ENCODE results near the gene LPXN. TPM values are rescaled to one million over a fixed set of nuclear protein-coding genes. Genes with fewer than 3 reads are reported as not detected.
"Not testable (repeated sequence)": the region's sequence is repeated elsewhere in the genome, so short reads cannot be mapped to it uniquely, and the experiment has no call there.

The LPXN gene
- total RNA-seq, 4 donors from 2014 or later, result 10.0 to 18.7 (median 16.0) TPM

GRCh38 chr11:58574881-58575280 is 775 bp downstream of the LPXN start:
- in situ Hi-C loops (cut with MboI; ENCODE audit: low pct_ligation_motif_present in 1 of 4, low pct_unique_long_range_greater_than_20kb in 1 of 4, low sequenced_read_pairs in 3 of 4), result loop anchor here in 1 of 4 donors (10.0 kb wide), 1 partner anchor 570 kb away; the partner anchor contains the start of gene FAM111A
- Histone ChIP-seq H3K27ac (peak overlapping the region; percentile 100), H3K4me1 (peaks cover 7 to 50% (median 26%) of the 10 kb centered on the region in 4 donors)

GRCh38 chr11:58573451-58574104 is 2.1 kb downstream of the LPXN start:
- intact Hi-C loops (cut with DNase I; ENCODE audit: low total_unique reads), result no loop called here
- peak overlapping the region in 1 of 4 donors; percentile 7 for H3K4me3 ChIP-seq
- H3K4me1 ChIP-seq, result peaks cover 7 to 50% (median 26%) of the 10 kb centered on the region in 4 donors

More at GRCh38 chr11:58574881-58575280, 775 bp downstream of the LPXN start:
- TF ChIP-seq CTCF (IDR thresholded peaks at IDR 0.05), result no peak
- no peak for TF ChIP-seq EP300 (IDR thresholded peaks at IDR 0.05; ENCODE audit: low read depth)
- no peak for TF ChIP-seq POLR2AphosphoS5 (IDR thresholded peaks at IDR 0.05)
- no peak for TF ChIP-seq POLR2A (IDR thresholded peaks at IDR 0.05)
- no peak for DNase-seq
- peaks cover 0 to 8% (median under 1%) of the 10 kb centered on the region in 4 donors for H3K36me3 ChIP-seq
- no peaks in the 10 kb centered on the region for H3K9me3 ChIP-seq
- H3K4me3 ChIP-seq, result peak overlapping the region in 3 of 4 donors; percentile 6 to 28 (median 8)
- no peaks in the 10 kb centered on the region for H3K27me3 ChIP-seq
- intact Hi-C loops (cut with DNase I; ENCODE audit: low total_unique reads), result no loop called here

GRCh38 chr11:58572906-58573305 is 2.8 kb downstream of the LPXN start:
- peak overlapping the region in 1 of 4 donors; percentile 18 for H3K4me3 ChIP-seq
- H3K36me3 ChIP-seq, result peaks cover 0 to 21% (median 5%) of the 10 kb centered on the region in 4 donors
- WGBS, 2 donors (ENCODE audit: low coverage in 1 of 2), result 81 to 94% methylated on average over 7 to 14 of the region's 14 CpGs
- intact Hi-C loops (cut with DNase I; ENCODE audit: low total_unique reads); H3K9me3 ChIP-seq; H3K27me3 ChIP-seq; DNase-seq: not testable (repeated sequence)
- in situ Hi-C loops (cut with MboI; ENCODE audit: low pct_ligation_motif_present in 1 of 4, low pct_unique_long_range_greater_than_20kb in 1 of 4, low sequenced_read_pairs in 3 of 4), result loop anchor here in 1 of 4 donors (10.0 kb wide), 1 partner anchor 572 kb away; the partner anchor contains the start of gene FAM111A
- H3K27ac ChIP-seq, result peak overlapping the region; percentile 100
- H3K4me1 ChIP-seq, result peaks cover 7 to 50% (median 26%) of the 10 kb centered on the region in 4 donors

More at GRCh38 chr11:58573451-58574104, 2.1 kb downstream of the LPXN start:
- H3K9me3 ChIP-seq, result no peaks in the 10 kb centered on the region
- WGBS, 2 donors (ENCODE audit: low coverage in 1 of 2), result 43 to 50% methylated on average over 2 to 4 of the region's 4 CpGs
- DNase-seq, result no peak
- in situ Hi-C loops (cut with MboI; ENCODE audit: low pct_ligation_motif_present in 1 of 4, low pct_unique_long_range_greater_than_20kb in 1 of 4, low sequenced_read_pairs in 3 of 4), result loop anchor here in 1 of 4 donors (10.0 kb wide), 1 partner anchor 571 kb away; the partner anchor contains the start of gene FAM111A
- TF ChIP-seq CTCF (IDR thresholded peaks at IDR 0.05) (no peak), POLR2A (IDR thresholded peaks at IDR 0.05) (no peak), EP300 (IDR thresholded peaks at IDR 0.05; ENCODE audit: low read depth) (no peak), POLR2AphosphoS5 (IDR thresholded peaks at IDR 0.05) (no peak)
- H3K36me3 ChIP-seq, result peaks cover 0 to 19% (median 5%) of the 10 kb centered on the region in 4 donors
- H3K27me3 ChIP-seq, result no peaks in the 10 kb centered on the region
- peak overlapping the region; percentile 100 for H3K27ac ChIP-seq

- Histone ChIP-seq H3K9me3 (no peaks in the 10 kb centered on the region), H3K36me3 (peaks cover 0 to 21% (median 5%) of the 10 kb centered on the region in 4 donors), H3K27me3 (no peaks in the 10 kb centered on the region), H3K4me1 (peaks cover 3 to 13% (median 6%) of the 10 kb centered on the region in 4 donors), H3K4me3 (no peak overlapping the region), H3K27ac (no peak overlapping the region)
- in situ Hi-C loops (cut with MboI; ENCODE audit: low pct_ligation_motif_present in 1 of 4, low pct_unique_long_range_greater_than_20kb in 1 of 4, low sequenced_read_pairs in 3 of 4) (no loop called here), intact Hi-C loops (cut with DNase I; ENCODE audit: low total_unique reads) (no loop called here)
- TF ChIP-seq POLR2A (IDR thresholded peaks at IDR 0.05) (no peak), EP300 (IDR thresholded peaks at IDR 0.05; ENCODE audit: low read depth) (no peak), CTCF (IDR thresholded peaks at IDR 0.05) (peak; percentile 65 to 82 (median 75)), POLR2AphosphoS5 (IDR thresholded peaks at IDR 0.05) (no peak)
- peak; percentile 65 for DNase-seq
- 52 to 100% methylated on average over 1 to 4 of the region's 4 CpGs for WGBS, 2 donors (ENCODE audit: low coverage in 1 of 2)
These were observed 7.7 kb downstream of the LPXN start for GRCh38 chr11:58567889-58568512.

Measured in transverse colon (tissue), 4 donors.